SK-N-SH (cell line): ENCODE measurements around the gene NDC80. TPM values are rescaled to one million over a fixed set of nuclear protein-coding genes. Genes with fewer than 3 reads are reported as not detected.

Experiments
- CTCF ChIA-PET: fragments of 300-600, 350-600 bp; formaldehyde crosslinking; extraction: SDS; loops from one replicate; lab custom pipeline; 2021; lab: Yijun Ruan, JAX
- POLR2A ChIA-PET: fragments of 350-600 bp; sonication (Branson Sonifier 250); formaldehyde crosslinking; extraction: SDS; loops from one replicate; lab custom pipeline; 2020; ENCODE audit warnings: antibody characterized with exemption, inconsistent platforms; lab: Yijun Ruan, JAX
- DNase-seq: peaks from one replicate; pipeline ENCODE4 v3.0.0; 2012
- H2AFZ ChIP-seq: fragments of 200-600 bp; sonication (generic); 2 replicates; pipeline ENCODE4 v1.8.1; 2016; ENCODE audit warnings: antibody characterized with exemption, mild to moderate bottlenecking, low read depth
- H3F3A ChIP-seq: fragments of 200-600 bp; sonication (generic); replicated peaks from 2 replicates; pipeline ENCODE3; 2016; ENCODE audit warnings: antibody characterized with exemption, mild to moderate bottlenecking; ENCODE audit not compliant: insufficient read depth
- H3K27ac ChIP-seq, 2 experiments: fragments of 200-500 bp in 1 of 2; fragments of 200-600 bp in 1 of 2; sonication (Bioruptor generic) in 1 of 2; sonication (generic), shearing (Covaris generic) in 1 of 2; 2 replicates each; pipeline versions ENCODE4 v1.5.1 to v1.6.1; 2014 to 2016; ENCODE audit warnings: low read depth in 2 of 2, inconsistent platforms in 1 of 2, low read length in 1 of 2, mild to moderate bottlenecking in 1 of 2, mixed read lengths in 1 of 2
- H3K27me3 ChIP-seq: fragments of 200-600 bp; sonication (generic), shearing (Covaris generic); 2 replicates; pipeline ENCODE4 v1.6.1; 2016; ENCODE audit warnings: mixed run types; ENCODE audit not compliant: insufficient read depth
- H3K36me3 ChIP-seq, 2 experiments: fragments of 200-500 bp in 1 of 2; fragments of 200-600 bp in 1 of 2; sonication (Bioruptor generic) in 1 of 2; sonication (generic) in 1 of 2; replicated peaks in 1 of 2; 2 replicates each; pipeline versions ENCODE3 to v1.5.1; 2014 to 2016; ENCODE audit warnings: low read length in 1 of 2, mild to moderate bottlenecking in 1 of 2; ENCODE audit not compliant: insufficient read depth in 2 of 2, control insufficient read depth in 1 of 2
- H3K4me1 ChIP-seq, 2 experiments: fragments of 200-500 bp in 1 of 2; fragments of 200-600 bp in 1 of 2; sonication (Bioruptor generic) in 1 of 2; sonication (generic), shearing (Covaris generic) in 1 of 2; 2 replicates each; pipeline versions ENCODE4 v1.5.1 to v1.6.1; 2014 to 2016; ENCODE audit warnings: low read depth in 1 of 2, low read length in 1 of 2, mixed run types in 1 of 2; ENCODE audit not compliant: insufficient read depth in 2 of 2, control insufficient read depth in 1 of 2
- H3K4me2 ChIP-seq: fragments of 200-600 bp; sonication (generic), shearing (Covaris generic); 2 replicates; pipeline ENCODE4 v1.6.1; 2017; ENCODE audit warnings: mixed run types
- H3K4me3 ChIP-seq, 2 experiments: fragments of 200-500 bp in 1 of 2; fragments of 200-600 bp in 1 of 2; sonication (Bioruptor generic) in 1 of 2; sonication (generic), shearing (Covaris generic) in 1 of 2; 2 replicates each; pipeline versions ENCODE4 v1.5.1 to v1.8.1; 2014 to 2016; ENCODE audit warnings: low read depth in 2 of 2, inconsistent platforms in 1 of 2, low read length in 1 of 2, mild to moderate bottlenecking in 1 of 2, mixed read lengths in 1 of 2, moderate library complexity in 1 of 2
- H3K79me2 ChIP-seq: fragments of 200-600 bp; sonication (generic); 2 replicates; pipeline ENCODE4 v1.8.1; 2017; ENCODE audit warnings: mild to moderate bottlenecking; ENCODE audit not compliant: insufficient read depth
- H3K9ac ChIP-seq: fragments of 200-600 bp; sonication (generic); 2 replicates; pipeline ENCODE4 v1.6.1; 2017; ENCODE audit warnings: mixed run types
- H3K9me2 ChIP-seq: fragments of 200-600 bp; sonication (generic); 2 replicates; pipeline ENCODE4 v1.6.1; 2017; ENCODE audit warnings: mixed run types
- H3K9me3 ChIP-seq: fragments of 200-600 bp; sonication (generic); 2 replicates; pipeline ENCODE4 v1.6.1; 2017; ENCODE audit warnings: mixed run types, mild to moderate bottlenecking, moderate library complexity
- H4K20me1 ChIP-seq: fragments of 200-600 bp; sonication (generic); 2 replicates; pipeline ENCODE4 v1.6.1; 2017; ENCODE audit warnings: mild to moderate bottlenecking, mixed run types; ENCODE audit not compliant: insufficient read depth
- CHD2 ChIP-seq: fragments of 150-350 bp; IDR thresholded peaks from 2 replicates; pipeline ENCODE4 v1.6.1; 2018; ENCODE audit warnings: low read length; ENCODE audit not compliant: partially characterized antibody
- FOXM1 ChIP-seq: IDR thresholded peaks from 2 replicates; pipeline ENCODE4 v1.4.0; 2012; ENCODE audit warnings: low read depth, mild to moderate bottlenecking
- GABPA ChIP-seq: IDR thresholded peaks from 2 replicates; pipeline ENCODE4 v1.4.0; 2012; ENCODE audit warnings: low read depth, mild to moderate bottlenecking
- MEF2A ChIP-seq: IDR thresholded peaks from 2 replicates; pipeline ENCODE4 v1.4.0; 2012; ENCODE audit warnings: low read depth, borderline replicate concordance
- NRF1 ChIP-seq: IDR thresholded peaks from 2 replicates; pipeline ENCODE4 v1.6.1; 2012; ENCODE audit warnings: low read depth, mild to moderate bottlenecking, low read length
- RCOR1 ChIP-seq: fragments of 150-350 bp; IDR thresholded peaks from 2 replicates; pipeline ENCODE4 v1.6.1; 2017; ENCODE audit warnings: antibody characterized with exemption, low read length
- RFX5 ChIP-seq: IDR thresholded peaks from 2 replicates; pipeline ENCODE4 v1.6.1; 2012; ENCODE audit warnings: mild to moderate bottlenecking, improper control_type of control experiment, low read length
- WGBS: methylation state at CpG from one replicate; pipeline ENCODE4 v1.1.6; 2017; ENCODE audit warnings: low lambda C conversion rate; 5-methylcytosine and 5-hydroxymethylcytosine counted together
- polyA plus RNA-seq, 3 experiments: library from polyadenylated mRNA; depleted of rRNA; stranded (reverse); fragments of >200 nt; gene quantifications; 2 replicates each; pipeline ENCODE4 v1.2.3, GENCODE V29; 2012
- TF ChIP-seq, protein P1 (sequence below): IDR thresholded peaks from 2 replicates; pipeline ENCODE4 v1.4.0; 2012; ENCODE audit warnings: low read depth
- TF ChIP-seq, protein P2 (sequence below): IDR thresholded peaks from 2 replicates; pipeline ENCODE4 v1.4.0; 2012; ENCODE audit warnings: low read depth, borderline replicate concordance
- TF ChIP-seq, protein P3 (sequence below): IDR thresholded peaks from 2 replicates; pipeline ENCODE4; 2012
- TF ChIP-seq, protein P4 (sequence below): fragments of 150-350 bp; IDR thresholded peaks from 2 replicates; pipeline ENCODE4 v1.6.1; 2016; ENCODE audit warnings: mild to moderate bottlenecking, low read depth, low read length
- TF ChIP-seq, protein P5 (sequence below): fragments of 200-600 bp; sonication (generic); IDR thresholded peaks from 2 replicates; pipeline ENCODE4 v1.6.1; 2017; ENCODE audit warnings: antibody characterized with exemption, mild to moderate bottlenecking, moderate library complexity

Gene NDC80
- polyA plus RNA-seq, 1 of the 3 experiments (the other 2 are of a cell fraction): 11.3 TPM

DNA sequence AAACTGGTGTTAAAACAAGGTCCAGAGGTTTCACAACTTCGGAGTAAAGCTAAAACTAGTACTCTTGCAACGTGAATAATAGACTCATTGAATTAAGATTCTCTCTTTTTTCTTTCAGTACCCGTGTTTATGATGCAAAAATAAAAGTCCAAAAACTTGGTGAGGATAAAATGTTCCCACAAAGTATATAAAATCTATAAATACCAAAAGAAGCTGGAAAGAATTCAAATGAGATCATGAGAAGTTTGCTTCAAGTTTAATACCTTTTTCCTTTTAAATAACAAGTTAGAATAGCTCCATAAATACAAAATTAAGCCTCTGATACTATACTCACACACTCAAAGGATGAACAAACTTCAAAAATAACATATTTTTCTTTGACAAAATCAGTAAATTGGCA is 34.1 kb upstream of the NDC80 start:
- DNase-seq: no peak
- peaks cover 0 to 22% of the 10 kb centered on the region in 2 experiments; a peak in 2 of 4 replicates for H3K4me1 ChIP-seq
- H3K9me2 ChIP-seq: no peaks in the 10 kb centered on the region
- TF ChIP-seq, protein P1, sequence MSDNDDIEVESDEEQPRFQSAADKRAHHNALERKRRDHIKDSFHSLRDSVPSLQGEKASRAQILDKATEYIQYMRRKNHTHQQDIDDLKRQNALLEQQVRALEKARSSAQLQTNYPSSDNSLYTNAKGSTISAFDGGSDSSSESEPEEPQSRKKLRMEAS: no peak
- TF ChIP-seq, protein P2, sequence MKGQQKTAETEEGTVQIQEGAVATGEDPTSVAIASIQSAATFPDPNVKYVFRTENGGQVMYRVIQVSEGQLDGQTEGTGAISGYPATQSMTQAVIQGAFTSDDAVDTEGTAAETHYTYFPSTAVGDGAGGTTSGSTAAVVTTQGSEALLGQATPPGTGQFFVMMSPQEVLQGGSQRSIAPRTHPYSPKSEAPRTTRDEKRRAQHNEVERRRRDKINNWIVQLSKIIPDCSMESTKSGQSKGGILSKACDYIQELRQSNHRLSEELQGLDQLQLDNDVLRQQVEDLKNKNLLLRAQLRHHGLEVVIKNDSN: no peak
- TF ChIP-seq RCOR1 (no peak), RFX5 (no peak), NRF1 (no peak), CHD2 (no peak), FOXM1 (no peak), MEF2A (no peak)
- TF ChIP-seq, protein P3, sequence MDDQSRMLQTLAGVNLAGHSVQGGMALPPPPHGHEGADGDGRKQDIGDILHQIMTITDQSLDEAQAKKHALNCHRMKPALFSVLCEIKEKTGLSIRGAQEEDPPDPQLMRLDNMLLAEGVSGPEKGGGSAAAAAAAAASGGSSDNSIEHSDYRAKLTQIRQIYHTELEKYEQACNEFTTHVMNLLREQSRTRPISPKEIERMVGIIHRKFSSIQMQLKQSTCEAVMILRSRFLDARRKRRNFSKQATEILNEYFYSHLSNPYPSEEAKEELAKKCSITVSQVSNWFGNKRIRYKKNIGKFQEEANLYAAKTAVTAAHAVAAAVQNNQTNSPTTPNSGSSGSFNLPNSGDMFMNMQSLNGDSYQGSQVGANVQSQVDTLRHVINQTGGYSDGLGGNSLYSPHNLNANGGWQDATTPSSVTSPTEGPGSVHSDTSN: no peak
- WGBS: 62% methylated on average over 3 of the region's 3 CpGs
- no peaks in the 10 kb centered on the region for H3K9me3 ChIP-seq
- POLR2A ChIA-PET: no interaction called here
- H3K27me3 ChIP-seq: no peaks in the 10 kb centered on the region
- H4K20me1 ChIP-seq: no peaks in the 10 kb centered on the region
- peaks cover 0 to 9% of the 10 kb centered on the region in 2 experiments for H3K36me3 ChIP-seq
- no peak overlapping the region for H2AFZ ChIP-seq
- no peak overlapping the region for H3K4me2 ChIP-seq
- peak overlapping the region in 1 of 2 experiments; percentile 56; a peak in 1 of 4 replicates for H3K27ac ChIP-seq
- CTCF ChIA-PET: interaction anchor here (2.2 kb wide), 1 partner anchor 10 kb away, joined by 6 read pairs; no protein-coding TSS in a partner anchor
- no peak overlapping the region for H3K9ac ChIP-seq
- H3F3A ChIP-seq: no peaks in the 10 kb centered on the region
- H3K4me3 ChIP-seq: no peak overlapping the region
- H3K79me2 ChIP-seq: no peaks in the 10 kb centered on the region

DNA sequence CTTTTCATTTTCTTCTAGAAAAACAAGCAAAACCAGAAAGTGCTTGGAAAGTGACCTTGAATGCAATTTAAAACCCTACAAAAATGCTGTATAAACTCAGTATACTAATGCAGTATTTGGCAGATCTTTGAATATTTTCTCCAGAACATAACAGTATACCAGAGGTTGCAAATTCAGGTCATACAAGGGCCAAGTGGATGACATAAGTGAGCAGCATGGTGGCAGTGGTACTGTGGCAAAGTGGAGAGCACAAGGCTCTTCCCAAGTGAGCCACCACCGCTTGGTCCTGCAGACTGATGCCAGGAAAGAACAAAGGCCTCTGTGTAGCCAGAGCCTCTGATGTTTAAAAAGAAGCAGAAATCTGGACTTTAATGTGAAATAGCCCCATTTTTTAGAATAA is 33.1 kb upstream of the NDC80 start:
- Histone ChIP-seq H3F3A (no peaks in the 10 kb centered on the region), H3K4me2 (no peak overlapping the region), H3K4me1 (peaks cover 0 to 22% of the 10 kb centered on the region in 2 experiments; a peak in 2 of 4 replicates), H4K20me1 (no peaks in the 10 kb centered on the region), H3K9ac (no peak overlapping the region), H3K27ac (peak overlapping the region; percentile 52 to 67; a peak in 3 of 4 replicates), H3K79me2 (no peaks in the 10 kb centered on the region), H3K4me3 (no peak overlapping the region), H3K36me3 (peaks cover 0 to 9% of the 10 kb centered on the region in 2 experiments), H3K9me3 (no peaks in the 10 kb centered on the region), H2AFZ (no peak overlapping the region), H3K9me2 (no peaks in the 10 kb centered on the region), H3K27me3 (no peaks in the 10 kb centered on the region)
- 100% methylated on average over 1 of the region's 1 CpG for WGBS
- ChIA-PET CTCF (no interaction called here), POLR2A (no interaction called here)
- DNase-seq: no peak
- no peak for TF ChIP-seq GABPA
- TF ChIP-seq, protein P4, sequence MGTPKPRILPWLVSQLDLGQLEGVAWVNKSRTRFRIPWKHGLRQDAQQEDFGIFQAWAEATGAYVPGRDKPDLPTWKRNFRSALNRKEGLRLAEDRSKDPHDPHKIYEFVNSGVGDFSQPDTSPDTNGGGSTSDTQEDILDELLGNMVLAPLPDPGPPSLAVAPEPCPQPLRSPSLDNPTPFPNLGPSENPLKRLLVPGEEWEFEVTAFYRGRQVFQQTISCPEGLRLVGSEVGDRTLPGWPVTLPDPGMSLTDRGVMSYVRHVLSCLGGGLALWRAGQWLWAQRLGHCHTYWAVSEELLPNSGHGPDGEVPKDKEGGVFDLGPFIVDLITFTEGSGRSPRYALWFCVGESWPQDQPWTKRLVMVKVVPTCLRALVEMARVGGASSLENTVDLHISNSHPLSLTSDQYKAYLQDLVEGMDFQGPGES: no peak
- TF ChIP-seq, protein P5, sequence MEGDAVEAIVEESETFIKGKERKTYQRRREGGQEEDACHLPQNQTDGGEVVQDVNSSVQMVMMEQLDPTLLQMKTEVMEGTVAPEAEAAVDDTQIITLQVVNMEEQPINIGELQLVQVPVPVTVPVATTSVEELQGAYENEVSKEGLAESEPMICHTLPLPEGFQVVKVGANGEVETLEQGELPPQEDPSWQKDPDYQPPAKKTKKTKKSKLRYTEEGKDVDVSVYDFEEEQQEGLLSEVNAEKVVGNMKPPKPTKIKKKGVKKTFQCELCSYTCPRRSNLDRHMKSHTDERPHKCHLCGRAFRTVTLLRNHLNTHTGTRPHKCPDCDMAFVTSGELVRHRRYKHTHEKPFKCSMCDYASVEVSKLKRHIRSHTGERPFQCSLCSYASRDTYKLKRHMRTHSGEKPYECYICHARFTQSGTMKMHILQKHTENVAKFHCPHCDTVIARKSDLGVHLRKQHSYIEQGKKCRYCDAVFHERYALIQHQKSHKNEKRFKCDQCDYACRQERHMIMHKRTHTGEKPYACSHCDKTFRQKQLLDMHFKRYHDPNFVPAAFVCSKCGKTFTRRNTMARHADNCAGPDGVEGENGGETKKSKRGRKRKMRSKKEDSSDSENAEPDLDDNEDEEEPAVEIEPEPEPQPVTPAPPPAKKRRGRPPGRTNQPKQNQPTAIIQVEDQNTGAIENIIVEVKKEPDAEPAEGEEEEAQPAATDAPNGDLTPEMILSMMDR: no peak
